ENCODE data around the gene NRXN3.

DNA sequence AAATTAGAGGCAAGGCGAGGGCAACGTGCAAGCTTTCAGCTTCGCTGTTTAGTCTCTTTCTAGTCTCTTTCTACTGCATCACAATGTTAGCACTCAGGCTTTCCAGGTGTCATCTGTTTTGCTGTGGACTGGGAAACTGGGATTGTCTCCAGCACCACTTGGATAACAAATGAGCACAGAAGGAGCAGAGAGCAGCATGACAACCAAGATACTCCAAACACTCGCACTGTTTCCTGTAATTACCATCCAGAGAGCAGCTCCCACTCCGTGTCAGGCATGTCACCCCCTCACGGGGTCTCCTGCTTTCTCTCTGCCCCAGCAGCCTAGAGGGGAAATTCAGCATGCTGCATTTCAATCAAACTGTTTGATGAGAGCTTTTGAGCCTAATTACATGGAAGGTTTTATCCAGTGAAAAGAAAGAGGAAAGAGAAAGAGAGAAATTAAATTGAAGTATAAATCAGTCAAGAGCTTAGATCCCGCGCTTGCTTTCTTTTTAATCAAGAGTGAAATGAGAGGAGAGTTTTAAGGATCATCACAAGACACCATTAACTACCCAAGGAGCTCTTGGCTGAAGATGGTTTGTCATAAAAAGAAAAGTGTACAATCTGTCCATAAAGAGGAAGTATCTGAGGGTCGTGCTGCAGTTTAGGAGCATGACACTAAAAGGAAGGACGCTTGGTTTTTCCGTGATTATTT is 1123.5 kb downstream of the NRXN3 start:
- TF ChIP-seq, protein P1, sequence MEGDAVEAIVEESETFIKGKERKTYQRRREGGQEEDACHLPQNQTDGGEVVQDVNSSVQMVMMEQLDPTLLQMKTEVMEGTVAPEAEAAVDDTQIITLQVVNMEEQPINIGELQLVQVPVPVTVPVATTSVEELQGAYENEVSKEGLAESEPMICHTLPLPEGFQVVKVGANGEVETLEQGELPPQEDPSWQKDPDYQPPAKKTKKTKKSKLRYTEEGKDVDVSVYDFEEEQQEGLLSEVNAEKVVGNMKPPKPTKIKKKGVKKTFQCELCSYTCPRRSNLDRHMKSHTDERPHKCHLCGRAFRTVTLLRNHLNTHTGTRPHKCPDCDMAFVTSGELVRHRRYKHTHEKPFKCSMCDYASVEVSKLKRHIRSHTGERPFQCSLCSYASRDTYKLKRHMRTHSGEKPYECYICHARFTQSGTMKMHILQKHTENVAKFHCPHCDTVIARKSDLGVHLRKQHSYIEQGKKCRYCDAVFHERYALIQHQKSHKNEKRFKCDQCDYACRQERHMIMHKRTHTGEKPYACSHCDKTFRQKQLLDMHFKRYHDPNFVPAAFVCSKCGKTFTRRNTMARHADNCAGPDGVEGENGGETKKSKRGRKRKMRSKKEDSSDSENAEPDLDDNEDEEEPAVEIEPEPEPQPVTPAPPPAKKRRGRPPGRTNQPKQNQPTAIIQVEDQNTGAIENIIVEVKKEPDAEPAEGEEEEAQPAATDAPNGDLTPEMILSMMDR (IDR thresholded peaks at IDR 0.05; ENCODE audit: low read depth, low read length, missing input control) = no peak
- TF ChIP-seq, protein P2, sequence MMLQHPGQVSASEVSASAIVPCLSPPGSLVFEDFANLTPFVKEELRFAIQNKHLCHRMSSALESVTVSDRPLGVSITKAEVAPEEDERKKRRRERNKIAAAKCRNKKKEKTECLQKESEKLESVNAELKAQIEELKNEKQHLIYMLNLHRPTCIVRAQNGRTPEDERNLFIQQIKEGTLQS (IDR thresholded peaks at IDR 0.05) = no peak
- TF ChIP-seq, protein P3, sequence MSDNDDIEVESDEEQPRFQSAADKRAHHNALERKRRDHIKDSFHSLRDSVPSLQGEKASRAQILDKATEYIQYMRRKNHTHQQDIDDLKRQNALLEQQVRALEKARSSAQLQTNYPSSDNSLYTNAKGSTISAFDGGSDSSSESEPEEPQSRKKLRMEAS (IDR thresholded peaks at IDR 0.05) = no peak
- TF ChIP-seq FOXA1 (IDR thresholded peaks at IDR 0.05) (no peak), SP1 (IDR thresholded peaks at IDR 0.05) (no peak), YY1 (IDR thresholded peaks at IDR 0.05) (no peak), RAD21 (IDR thresholded peaks at IDR 0.05) (no peak), EGR1 (IDR thresholded peaks at IDR 0.05; ENCODE audit: low read depth in 2 of 2) (no peak), NR2F2 (IDR thresholded peaks at IDR 0.05) (no peak)
